ENCODE data around the gene NFS1. TPM values are rescaled to one million over a fixed set of nuclear protein-coding genes. Genes with fewer than 3 reads are reported as not detected.
"Not testable (repeated sequence)": the region's sequence is repeated elsewhere in the genome, so short reads cannot be mapped to it uniquely, and the experiment has no call there.

The NFS1 gene
- total RNA-seq = 10 to 100 TPM; 17.0 to 30.9 TPM
- 30.1 TPM for polyA plus RNA-seq (2013, experiment 1 of 2)
- 21.7 TPM for polyA plus RNA-seq (2013, experiment 2 of 2)
- long read RNA-seq, experiment 1, transcript NFS1-203 (13 exons, 3,012 nt) = major isoform, 5 of 16 reads
- long read RNA-seq, experiment 1, partial matches to known transcripts = 8 of 16 reads
- long read RNA-seq, experiment 1, other reads (novel, unspliced or antisense) = 2 of 16 reads
- long read RNA-seq, experiment 2, transcript NFS1-203 (13 exons, 3,012 nt) = major isoform, 19 of 24 reads
- long read RNA-seq, experiment 2, partial matches to known transcripts = 2 of 24 reads
- long read RNA-seq, experiment 2, other reads (novel, unspliced or antisense) = 2 of 24 reads
- long read RNA-seq, experiment 3, transcript NFS1-203 (13 exons, 3,012 nt) = major isoform, 67 of 82 reads
- long read RNA-seq, experiment 3, partial matches to known transcripts = 2 of 82 reads
- long read RNA-seq, experiment 3, other reads (novel, unspliced or antisense) = 8 of 82 reads
- long read RNA-seq, experiment 4, transcript NFS1-203 (13 exons, 3,012 nt) = major isoform, 9 of 14 reads
- long read RNA-seq, experiment 4, partial matches to known transcripts = 3 of 14 reads
- long read RNA-seq, experiment 4, other reads (novel, unspliced or antisense) = 1 of 14 reads

GRCh38 chr20:35699127-35699956, at the start of gene NFS1, which contains the start of gene ROMO1:
NFS1 (minus strand) TSS chr20:35699352; CDS start chr20:35699288, 64 bp downstream.
ROMO1 (plus strand) TSS chr20:35699405; CDS start chr20:35699633, 228 bp downstream.
- Histone ChIP-seq H3K4me1 (ENCODE audit: control insufficient read depth, insufficient read depth, low read length) (peaks cover 3% of the 10 kb centered on the region), H3K9ac (ENCODE audit: extremely low read depth, low read length, poor library complexity, severe bottlenecking) (peak within 1 kb of the TSS; percentile 87), H3K9me3 (ENCODE audit: control insufficient read depth, low read length) (no peaks in the 10 kb centered on the region), H3K27ac (ENCODE audit: low read depth, low read length) (peak within 1 kb of the TSS; percentile 62), H3K36me3 (ENCODE audit: control insufficient read depth, insufficient read depth, low read length) (peaks cover 44% of the 10 kb centered on the region), H3K27me3 (ENCODE audit: control insufficient read depth, insufficient read depth, low read length, poor library complexity, severe bottlenecking) (no peaks in the 10 kb centered on the region), H3K4me3 (ENCODE audit: low read length) (peak within 1 kb of the TSS; percentile 96)
- Mint-ChIP-seq H3K9me3 (no peaks in the 10 kb centered on the region), H3K4me3 (peak within 1 kb of the TSS; percentile 94), H3K4me1 (peaks cover 21% of the 10 kb centered on the region), H3K27me3 (ENCODE audit: insufficient read depth) (no peaks in the 10 kb centered on the region), H3K36me3 (ENCODE audit: low read depth) (peaks cover 45% of the 10 kb centered on the region), H3K27ac (peak within 1 kb of the TSS; percentile 99)
- TF ChIP-seq CTCF (conservative IDR thresholded peaks at IDR 0.05) = no peak
- 0% methylated on average over 28 to 81 of the region's 81 CpGs for WGBS, 2 experiments (ENCODE audit: insufficient coverage in 1 of 2, insufficient read length in 1 of 2)
- peak; percentile 96 for DNase-seq

- not testable (repeated sequence) for H3K27ac Mint-ChIP-seq; H3K27ac ChIP-seq (ENCODE audit: low read depth, low read length); H3K4me3 Mint-ChIP-seq; H3K4me3 ChIP-seq (ENCODE audit: low read length); H3K27me3 ChIP-seq (ENCODE audit: control insufficient read depth, insufficient read depth, low read length, poor library complexity, severe bottlenecking); H3K9me3 Mint-ChIP-seq; H3K9ac ChIP-seq (ENCODE audit: extremely low read depth, low read length, poor library complexity, severe bottlenecking); H3K27me3 Mint-ChIP-seq (ENCODE audit: insufficient read depth); H3K9me3 ChIP-seq (ENCODE audit: control insufficient read depth, low read length); H3K4me1 ChIP-seq (ENCODE audit: control insufficient read depth, insufficient read depth, low read length)
- WGBS, 2 experiments (ENCODE audit: insufficient coverage in 1 of 2, insufficient read length in 1 of 2) = 91 to 100% methylated on average over 2 to 3 of the region's 3 CpGs
- peak; percentile 26 for DNase-seq
- H3K36me3 ChIP-seq (ENCODE audit: control insufficient read depth, insufficient read depth, low read length) = peaks cover 14% of the 10 kb centered on the region
- H3K36me3 Mint-ChIP-seq (ENCODE audit: low read depth) = peaks cover 19% of the 10 kb centered on the region
- peaks cover 10% of the 10 kb centered on the region for H3K4me1 Mint-ChIP-seq
Observed at GRCh38 chr20:35744492-35744841, 45.3 kb upstream of the NFS1 start.

DNA sequence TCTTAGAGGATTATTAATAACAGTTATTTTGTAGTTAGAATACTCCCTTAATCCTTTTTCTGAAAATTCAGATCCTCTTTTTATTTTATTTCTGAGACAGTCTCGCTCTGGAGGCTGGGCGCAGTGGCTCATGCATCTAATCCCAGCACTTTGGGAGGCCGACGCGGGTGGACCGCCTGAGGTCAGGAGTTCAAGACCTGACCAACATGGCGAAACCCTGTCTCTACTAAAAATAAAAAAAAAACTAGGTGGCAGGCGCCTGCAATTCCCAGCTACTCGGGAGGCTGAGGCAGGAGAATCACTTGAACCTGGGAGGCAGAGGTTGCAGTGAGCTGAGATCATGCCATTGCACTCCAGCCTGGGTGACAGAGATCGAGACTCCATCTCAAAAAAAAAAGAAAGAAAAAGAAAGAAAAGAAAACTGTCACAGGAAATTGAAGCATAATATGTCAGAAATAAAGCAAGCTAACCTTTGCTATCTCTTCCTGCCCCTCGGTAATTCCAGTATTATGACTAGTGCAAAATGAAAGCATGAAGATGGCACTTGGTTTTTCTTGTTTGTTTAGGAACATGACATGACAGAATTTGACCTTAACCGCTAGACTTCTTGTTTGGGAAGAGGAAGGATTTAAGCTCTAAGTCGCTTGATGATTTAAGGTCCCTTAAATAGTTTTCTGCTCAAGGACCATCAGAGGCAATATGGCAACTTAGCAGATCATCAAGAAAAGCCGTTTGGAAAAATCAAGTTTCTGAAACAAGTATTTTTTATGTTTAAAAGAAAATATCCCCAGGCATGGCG, 44.7 kb upstream of the NFS1 start:
- no peaks in the 10 kb centered on the region for H3K9me3 Mint-ChIP-seq
- peaks cover 19% of the 10 kb centered on the region for H3K36me3 ChIP-seq (ENCODE audit: control insufficient read depth, insufficient read depth, low read length)
- H3K36me3 Mint-ChIP-seq (ENCODE audit: low read depth) = peaks cover 23% of the 10 kb centered on the region
- H3K27ac ChIP-seq (ENCODE audit: low read depth, low read length) = no peak overlapping the region
- H3K4me3 Mint-ChIP-seq = peak overlapping the region; percentile 100
- WGBS, 2 experiments (ENCODE audit: insufficient coverage in 1 of 2, insufficient read length in 1 of 2) = 92 to 97% methylated on average over 13 to 15 of the region's 15 CpGs
- no peaks in the 10 kb centered on the region for H3K4me1 ChIP-seq (ENCODE audit: control insufficient read depth, insufficient read depth, low read length)
- no peaks in the 10 kb centered on the region for H3K27me3 ChIP-seq (ENCODE audit: control insufficient read depth, insufficient read depth, low read length, poor library complexity, severe bottlenecking)
- TF ChIP-seq CTCF (conservative IDR thresholded peaks at IDR 0.05) = no peak
- H3K9me3 ChIP-seq (ENCODE audit: control insufficient read depth, low read length) = no peaks in the 10 kb centered on the region
- H3K9ac ChIP-seq (ENCODE audit: extremely low read depth, low read length, poor library complexity, severe bottlenecking) = peak overlapping the region; percentile 95
- peak overlapping the region; percentile 100 for H3K27ac Mint-ChIP-seq
- H3K4me3 ChIP-seq (ENCODE audit: low read length) = peak overlapping the region; percentile 92
- peaks cover 13% of the 10 kb centered on the region for H3K4me1 Mint-ChIP-seq
- no peaks in the 10 kb centered on the region for H3K27me3 Mint-ChIP-seq (ENCODE audit: insufficient read depth)
- peak; percentile 39 for DNase-seq

All from endodermal cell (in vitro differentiated cells).